GM19324 (cell line): ENCODE data around the gene CBX8.

ENCODE experiments used
- ATAC-seq: cut with Tn5 transposase; IDR thresholded peaks from one replicate; pipeline ENCODE4 v1.9.1; 2021; ENCODE audit warnings: mild to moderate bottlenecking, moderate library complexity; ENCODE audit not compliant: unreplicated experiment, low FRiP score

Gene CBX8

GRCh38 chr17:79835953-79836509 is 39.2 kb upstream of the CBX8 start:
- ATAC-seq, result no peak

- no peak for ATAC-seq
Observed at GRCh38 chr17:79835470-79835899, 38.6 kb upstream of the CBX8 start.

GRCh38 chr17:79834565-79835469 is 37.9 kb upstream of the CBX8 start:
- no peak for ATAC-seq

- no peak for ATAC-seq
Observed at GRCh38 chr17:79833744-79834564, 37.1 kb upstream of the CBX8 start.

- no peak for ATAC-seq
Observed at GRCh38 chr17:79833110-79833450, 36.2 kb upstream of the CBX8 start.

GRCh38 chr17:79832218-79833109 is 35.6 kb upstream of the CBX8 start:
- ATAC-seq, result no peak

- ATAC-seq, result no peak
Observed at GRCh38 chr17:79831265-79832217, 34.7 kb upstream of the CBX8 start.

GRCh38 chr17:79830763-79831264 is 33.9 kb upstream of the CBX8 start:
- ATAC-seq, result no peak

GRCh38 chr17:79830303-79830702 is 33.4 kb upstream of the CBX8 start:
- ATAC-seq, result no peak

- ATAC-seq, result no peak
Observed at GRCh38 chr17:79829457-79829856, 32.6 kb upstream of the CBX8 start.

- ATAC-seq, result no peak
Observed at GRCh38 chr17:79829004-79829403, 32.1 kb upstream of the CBX8 start.

GRCh38 chr17:79826841-79827578 is 30.1 kb upstream of the CBX8 start:
- no peak for ATAC-seq

- no peak for ATAC-seq
Observed at GRCh38 chr17:79826204-79826680, 29.4 kb upstream of the CBX8 start.

- no peak for ATAC-seq
Observed at GRCh38 chr17:79825580-79825921, 28.7 kb upstream of the CBX8 start.

GRCh38 chr17:79824893-79825579 is 28.2 kb upstream of the CBX8 start:
- ATAC-seq, result no peak

- no peak for ATAC-seq
Observed at GRCh38 chr17:79824234-79824633, 27.4 kb upstream of the CBX8 start.

- no peak for ATAC-seq
Observed at GRCh38 chr17:79822583-79823124, 25.8 kb upstream of the CBX8 start.
